Left ventricle myocardium inferior (tissue), 1 donor: ENCODE results near the gene NUAK1. TPM values are rescaled to one million over a fixed set of nuclear protein-coding genes. Genes with fewer than 3 reads are reported as not detected.

Experiments
- DNase-seq: peaks from one replicate; pipeline ENCODE4 v3.0.0-alpha.2; 2020
- H3K27ac ChIP-seq: fragments of 200-600 bp; replicated peaks from 2 replicates; pipeline ENCODE4 v1.8.0; 2021
- H3K27me3 ChIP-seq: fragments of 200-600 bp; 2 replicates; pipeline ENCODE4 v1.8.0; 2021; ENCODE audit warnings: low read depth
- H3K36me3 ChIP-seq: fragments of 200-600 bp; 2 replicates; pipeline ENCODE4 v1.8.0; 2021
- H3K4me1 ChIP-seq: fragments of 200-600 bp; 2 replicates; pipeline ENCODE4 v1.8.0; 2021
- H3K4me3 ChIP-seq: fragments of 200-600 bp; 2 replicates; pipeline ENCODE4 v1.8.0; 2021; ENCODE audit warnings: mild to moderate bottlenecking, moderate library complexity
- H3K9me3 ChIP-seq: fragments of 200-600 bp; replicated peaks from 2 replicates; pipeline ENCODE4 v1.8.0; 2021
- CTCF ChIP-seq: fragments of 200-600 bp; IDR thresholded peaks from 2 replicates; pipeline ENCODE4 v1.8.0; 2021; ENCODE audit warnings: antibody characterized with exemption, mild to moderate bottlenecking, borderline replicate concordance
- intact Hi-C: fragments of 100-400 bp; cut with micrococcal nuclease; formaldehyde crosslinking; loops from one replicate; pipeline ENCODE4 v1.11.0; 2022
- total RNA-seq: library from RNA; stranded (reverse); fragmentation: NEBNext Ultra II Directional; extraction: Animal tissue kit (Norgen Biotek cat#: 25700); gene quantifications from one replicate; pipeline ENCODE4 v1.2.1, GENCODE V29; 2021
- donor health status: DM: no; HTN: yes; CAD: no; lungs with severe emphysema.

Gene NUAK1
- total RNA-seq, 1 donor from 2014 or later, result 42.1 TPM

GRCh38 chr12:106107566-106107965, 31.2 kb downstream of the NUAK1 start:
- Histone ChIP-seq H3K9me3 (no peaks in the 10 kb centered on the region), H3K4me1 (peaks cover 100% of the 10 kb centered on the region), H3K4me3 (peak overlapping the region; percentile 21), H3K36me3 (peaks cover 15% of the 10 kb centered on the region), H3K27ac (peak overlapping the region; percentile 98), H3K27me3 (no peaks in the 10 kb centered on the region)
- DNase-seq, result no peak
- no peak for TF ChIP-seq CTCF
- intact Hi-C loops, result no loop called here

- TF ChIP-seq CTCF, result no peak
Observed at GRCh38 chr12:106106892-106107291, 31.9 kb downstream of the NUAK1 start.

GRCh38 chr12:106106061-106106566, 32.6 kb downstream of the NUAK1 start:
- no peak for DNase-seq
- intact Hi-C loops, result no loop called here
- Histone ChIP-seq H3K27ac (peak overlapping the region; percentile 98), H3K4me1 (peaks cover 100% of the 10 kb centered on the region), H3K27me3 (no peaks in the 10 kb centered on the region), H3K36me3 (peaks cover 16% of the 10 kb centered on the region), H3K9me3 (no peaks in the 10 kb centered on the region), H3K4me3 (no peak overlapping the region)
- TF ChIP-seq CTCF, result no peak

More at GRCh38 chr12:106106892-106107291, 31.9 kb downstream of the NUAK1 start:
- Histone ChIP-seq H3K4me3 (no peak overlapping the region), H3K9me3 (no peaks in the 10 kb centered on the region), H3K27me3 (no peaks in the 10 kb centered on the region), H3K27ac (peak overlapping the region; percentile 98), H3K4me1 (peaks cover 100% of the 10 kb centered on the region), H3K36me3 (peaks cover 16% of the 10 kb centered on the region)
- intact Hi-C loops, result no loop called here
- no peak for DNase-seq

- H3K4me3 ChIP-seq, result no peak overlapping the region
- no peaks in the 10 kb centered on the region for H3K27me3 ChIP-seq
- H3K4me1 ChIP-seq, result peaks cover 99% of the 10 kb centered on the region
- H3K27ac ChIP-seq, result peak overlapping the region; percentile 98
- intact Hi-C loops, result no loop called here
- no peak for DNase-seq
- no peaks in the 10 kb centered on the region for H3K9me3 ChIP-seq
- TF ChIP-seq CTCF, result no peak
- H3K36me3 ChIP-seq, result peaks cover 23% of the 10 kb centered on the region
Observed at GRCh38 chr12:106101803-106102202, 37.0 kb downstream of the NUAK1 start.

GRCh38 chr12:106098691-106099200, 40.0 kb downstream of the NUAK1 start:
- H3K9me3 ChIP-seq, result no peaks in the 10 kb centered on the region

More at GRCh38 chr12:106098691-106099200, 40.0 kb downstream of the NUAK1 start:
- H3K27me3 ChIP-seq, result no peaks in the 10 kb centered on the region
- peaks cover 15% of the 10 kb centered on the region for H3K36me3 ChIP-seq
- intact Hi-C loops, result no loop called here
- H3K4me1 ChIP-seq, result peaks cover 99% of the 10 kb centered on the region
- no peak for DNase-seq
- TF ChIP-seq CTCF, result no peak
- peak overlapping the region; percentile 93 for H3K27ac ChIP-seq
- no peak overlapping the region for H3K4me3 ChIP-seq
